ENCODE results near the gene PANX3. TPM values are rescaled to one million over a fixed set of nuclear protein-coding genes. Genes with fewer than 3 reads are reported as not detected.

PANX3 gene
- total and polyA plus RNA-seq, 10 of the 15 experiments (the other 5 are each of a cell fraction or from before 2014, with no cell fraction given) = not detected

- H3K36me3 ChIP-seq (ENCODE audit: control insufficient read depth in 2 of 2, insufficient read depth in 2 of 2, low read length in 1 of 2) = no peaks in the 10 kb centered on the region
- intact Hi-C loops (cut with micrococcal nuclease; ENCODE audit: unreplicated experiment) = no loop called here
- H3K4me3 ChIP-seq = no peak overlapping the region
- H3K79me2 ChIP-seq (ENCODE audit: control insufficient read depth, insufficient read depth, low read length) = no peaks in the 10 kb centered on the region
- in situ Hi-C loops (cut with MboI) = no loop called here
- CTCF ChIA-PET = interaction anchor here (1.0 to 1.6 kb wide), 5 partner anchors 100 to 174 kb away, joined by 3 to 9 read pairs (median 4); no protein-coding TSS in a partner anchor
- ATAC-seq (no peak), DNase-seq (ENCODE audit: low read depth, low spot score) (no peak), FAIRE-seq (no peak)
- H3K27me3 ChIP-seq (replicated peaks in 1 of 2; ENCODE audit: control insufficient read depth in 2 of 2, insufficient read depth in 2 of 2, low read length in 1 of 2) = no peaks in the 10 kb centered on the region
- POLR2A ChIA-PET = no interaction called here
- H4K20me1 ChIP-seq (ENCODE audit: control insufficient read depth, insufficient read depth) = no peaks in the 10 kb centered on the region
- no peaks in the 10 kb centered on the region for H3K4me1 ChIP-seq (ENCODE audit: control insufficient read depth, insufficient read depth, low read length)
- H3K9me3 ChIP-seq (replicated peaks; ENCODE audit: control insufficient read depth, insufficient read depth, low read length) = no peaks in the 10 kb centered on the region
- H3K27ac ChIP-seq (ENCODE audit: control insufficient read depth, insufficient read depth) = no peak overlapping the region
- no peak overlapping the region for H2AFZ ChIP-seq (ENCODE audit: control insufficient read depth, low read depth, low read length)
- no peak for TF ChIP-seq HCFC1 (IDR thresholded peaks at IDR 0.05; ENCODE audit: low read length)
- no peak overlapping the region for H3K4me2 ChIP-seq (ENCODE audit: control insufficient read depth, insufficient read depth)
- WGBS (ENCODE audit: insufficient coverage, insufficient replicate concordance, low lambda C conversion rate, missing lambda C conversion rate) = 85% methylated on average over 2 of the region's 2 CpGs
- RAD21 ChIA-PET (ENCODE audit: unreplicated experiment) = interaction anchor here (1.3 to 1.5 kb wide), 3 partner anchors 99 to 173 kb away, joined by 3 to 4 read pairs (median 3); no protein-coding TSS in a partner anchor
- no peak overlapping the region for H3K9ac ChIP-seq (ENCODE audit: control insufficient read depth, insufficient read depth, low read length)
- no TSS peak for BruUV-seq (replicated peaks)
- SMC1A ChIA-PET (ENCODE audit: uncharacterized antibody, unreplicated experiment) = interaction anchor here (1.6 to 2.3 kb wide), 2 partner anchors 101 to 130 kb away, joined by 7 to 9 read pairs; no protein-coding TSS in a partner anchor
Measured at GRCh38 chr11:124663861-124664260, 52.6 kb downstream of the PANX3 start.

GRCh38 chr11:124667601-124668000, 56.4 kb downstream of the PANX3 start:
- ChIA-PET RAD21 (ENCODE audit: unreplicated experiment) (no interaction called here), SMC1A (ENCODE audit: uncharacterized antibody, unreplicated experiment) (interaction anchor here (1.8 kb wide), 1 partner anchor 96 kb away, joined by 6 read pairs; no protein-coding TSS in a partner anchor), CTCF (interaction anchor here (0.7 kb wide), 1 partner anchor 95 kb away, joined by 3 read pairs; no protein-coding TSS in a partner anchor), POLR2A (no interaction called here)
- Histone ChIP-seq H3K27me3 (replicated peaks in 1 of 2; ENCODE audit: control insufficient read depth in 2 of 2, insufficient read depth in 2 of 2, low read length in 1 of 2) (no peaks in the 10 kb centered on the region), H3K9ac (ENCODE audit: control insufficient read depth, insufficient read depth, low read length) (no peak overlapping the region), H3K9me3 (replicated peaks; ENCODE audit: control insufficient read depth, insufficient read depth, low read length) (no peaks in the 10 kb centered on the region), H3K79me2 (ENCODE audit: control insufficient read depth, insufficient read depth, low read length) (no peaks in the 10 kb centered on the region), H3K4me2 (ENCODE audit: control insufficient read depth, insufficient read depth) (no peak overlapping the region), H2AFZ (ENCODE audit: control insufficient read depth, low read depth, low read length) (no peak overlapping the region), H3K36me3 (ENCODE audit: control insufficient read depth in 2 of 2, insufficient read depth in 2 of 2, low read length in 1 of 2) (no peaks in the 10 kb centered on the region), H3K27ac (ENCODE audit: control insufficient read depth, insufficient read depth) (no peak overlapping the region), H4K20me1 (ENCODE audit: control insufficient read depth, insufficient read depth) (no peaks in the 10 kb centered on the region), H3K4me1 (ENCODE audit: control insufficient read depth, insufficient read depth, low read length) (peaks cover 7% of the 10 kb centered on the region), H3K4me3 (no peak overlapping the region)
- intact Hi-C loops (cut with micrococcal nuclease; ENCODE audit: unreplicated experiment) = no loop called here
- WGBS (ENCODE audit: insufficient coverage, insufficient replicate concordance, low lambda C conversion rate, missing lambda C conversion rate) = 94% methylated on average over 3 of the region's 3 CpGs
- no peak for ATAC-seq
- in situ Hi-C loops (cut with MboI) = no loop called here
- no peak for TF ChIP-seq HSF1 (IDR thresholded peaks at IDR 0.05; ENCODE audit: low read depth, low read length)
- no peak for FAIRE-seq
- no TSS peak for BruUV-seq (replicated peaks)
- DNase-seq (ENCODE audit: low read depth, low spot score) = no peak

Measured in GM12878 (cell line).